ENCODE data around the gene SORCS2. TPM values are rescaled to one million over a fixed set of nuclear protein-coding genes. Genes with fewer than 3 reads are reported as not detected.

Gene SORCS2
- total RNA-seq, 1 donor from 2014 or later, result 5.2 TPM

DNA sequence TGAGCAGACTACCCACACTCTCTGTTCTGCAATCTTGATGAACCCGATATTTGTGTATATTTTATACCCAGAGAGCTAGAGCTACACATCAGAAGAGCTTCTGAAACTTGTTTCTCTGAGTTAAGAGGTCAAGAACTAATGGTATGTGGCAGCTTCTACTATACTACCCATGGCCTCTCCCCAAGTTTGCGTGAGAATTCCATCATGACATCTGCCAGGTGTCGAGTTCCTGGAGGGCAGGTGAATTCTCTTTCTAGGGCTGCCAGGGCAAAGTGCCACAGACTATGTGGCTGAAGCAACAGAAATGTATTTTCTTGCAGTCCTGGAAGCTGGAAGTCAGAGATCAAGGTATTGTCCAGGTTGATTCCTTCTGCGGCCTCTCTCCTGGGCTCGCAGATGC is 4.4 kb downstream of the SORCS2 start:
- H3K9ac ChIP-seq, result no peak overlapping the region
- peaks cover 49% of the 10 kb centered on the region for H3K4me1 Mint-ChIP-seq
- H3K4me1 ChIP-seq, result peaks cover 31% of the 10 kb centered on the region
- H4K20me1 ChIP-seq (ENCODE audit: low read depth), result peaks cover 63% of the 10 kb centered on the region
- peaks cover 22% of the 10 kb centered on the region for H3K27me3 ChIP-seq
- H3K36me3 Mint-ChIP-seq, result no peaks in the 10 kb centered on the region
- TF ChIP-seq, protein P1, sequence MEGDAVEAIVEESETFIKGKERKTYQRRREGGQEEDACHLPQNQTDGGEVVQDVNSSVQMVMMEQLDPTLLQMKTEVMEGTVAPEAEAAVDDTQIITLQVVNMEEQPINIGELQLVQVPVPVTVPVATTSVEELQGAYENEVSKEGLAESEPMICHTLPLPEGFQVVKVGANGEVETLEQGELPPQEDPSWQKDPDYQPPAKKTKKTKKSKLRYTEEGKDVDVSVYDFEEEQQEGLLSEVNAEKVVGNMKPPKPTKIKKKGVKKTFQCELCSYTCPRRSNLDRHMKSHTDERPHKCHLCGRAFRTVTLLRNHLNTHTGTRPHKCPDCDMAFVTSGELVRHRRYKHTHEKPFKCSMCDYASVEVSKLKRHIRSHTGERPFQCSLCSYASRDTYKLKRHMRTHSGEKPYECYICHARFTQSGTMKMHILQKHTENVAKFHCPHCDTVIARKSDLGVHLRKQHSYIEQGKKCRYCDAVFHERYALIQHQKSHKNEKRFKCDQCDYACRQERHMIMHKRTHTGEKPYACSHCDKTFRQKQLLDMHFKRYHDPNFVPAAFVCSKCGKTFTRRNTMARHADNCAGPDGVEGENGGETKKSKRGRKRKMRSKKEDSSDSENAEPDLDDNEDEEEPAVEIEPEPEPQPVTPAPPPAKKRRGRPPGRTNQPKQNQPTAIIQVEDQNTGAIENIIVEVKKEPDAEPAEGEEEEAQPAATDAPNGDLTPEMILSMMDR (IDR thresholded peaks at IDR 0.05), result no peak
- TF ChIP-seq EZH2phosphoT487 (IDR thresholded peaks at IDR 0.05), result no peak
- no peak for TF ChIP-seq EZH2 (IDR thresholded peaks at IDR 0.05)
- DNase-seq (ENCODE audit: low spot score), result no peak
- H3K9me3 Mint-ChIP-seq, result no peaks in the 10 kb centered on the region
- H3F3A ChIP-seq (ENCODE audit: low read depth), result no peaks in the 10 kb centered on the region
- H3K4me3 Mint-ChIP-seq, result no peak overlapping the region
- no peaks in the 10 kb centered on the region for H3K79me2 ChIP-seq (ENCODE audit: low read depth)
- H3K9me3 ChIP-seq (ENCODE audit: low read depth), result no peaks in the 10 kb centered on the region
- no peak overlapping the region for H3K27ac ChIP-seq
- H3K36me3 ChIP-seq, result no peaks in the 10 kb centered on the region
- no peak overlapping the region for H3K4me3 ChIP-seq
- no peak overlapping the region for H3K4me2 ChIP-seq
- H3K27ac Mint-ChIP-seq, result no peak overlapping the region
- no peak overlapping the region for H2AFZ ChIP-seq (replicated peaks)
- peaks cover 26% of the 10 kb centered on the region for H3K27me3 Mint-ChIP-seq (ENCODE audit: insufficient read depth, low read depth)

DNA sequence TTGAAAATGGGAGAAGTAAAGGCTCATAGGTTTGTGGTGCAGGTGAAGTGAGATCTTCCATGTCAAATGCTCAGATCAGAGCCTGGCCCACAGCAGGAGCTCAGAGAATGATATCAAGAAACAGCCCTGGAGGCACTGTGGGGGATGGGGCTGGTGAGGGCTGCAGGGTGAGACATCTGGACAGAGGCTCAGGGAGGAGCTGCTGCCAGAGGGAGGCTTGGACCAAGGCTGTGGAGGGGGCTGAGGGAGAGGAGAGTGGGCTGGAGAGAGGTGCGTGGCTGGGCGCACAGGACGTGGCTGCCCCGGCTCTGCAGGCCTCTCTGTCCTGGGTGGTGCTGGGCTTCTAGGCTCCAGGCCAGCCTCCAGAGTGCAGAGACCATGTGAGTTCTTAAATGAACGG is 5.6 kb downstream of the SORCS2 start:
- Mint-ChIP-seq H3K27ac (no peak overlapping the region), H3K9me3 (no peaks in the 10 kb centered on the region), H3K4me1 (peaks cover 60% of the 10 kb centered on the region), H3K27me3 (ENCODE audit: insufficient read depth, low read depth) (peaks cover 25% of the 10 kb centered on the region), H3K36me3 (no peaks in the 10 kb centered on the region), H3K4me3 (no peak overlapping the region)
- H3K4me2 ChIP-seq, result no peak overlapping the region
- peaks cover 26% of the 10 kb centered on the region for H3K4me1 ChIP-seq
- no peak overlapping the region for H3K4me3 ChIP-seq
- no peak overlapping the region for H3K9ac ChIP-seq
- H3K79me2 ChIP-seq (ENCODE audit: low read depth), result no peaks in the 10 kb centered on the region
- no peaks in the 10 kb centered on the region for H3K9me3 ChIP-seq (ENCODE audit: low read depth)
- TF ChIP-seq, protein P1 (IDR thresholded peaks at IDR 0.05), result no peak
- TF ChIP-seq EZH2phosphoT487 (IDR thresholded peaks at IDR 0.05) (no peak), EZH2 (IDR thresholded peaks at IDR 0.05) (no peak)
- no peaks in the 10 kb centered on the region for H3K36me3 ChIP-seq
- no peak overlapping the region for H3K27ac ChIP-seq
- H2AFZ ChIP-seq (replicated peaks), result no peak overlapping the region
- no peaks in the 10 kb centered on the region for H3F3A ChIP-seq (ENCODE audit: low read depth)
- H3K27me3 ChIP-seq, result peaks cover 15% of the 10 kb centered on the region
- peaks cover 67% of the 10 kb centered on the region for H4K20me1 ChIP-seq (ENCODE audit: low read depth)
- DNase-seq (ENCODE audit: low spot score), result no peak

DNA sequence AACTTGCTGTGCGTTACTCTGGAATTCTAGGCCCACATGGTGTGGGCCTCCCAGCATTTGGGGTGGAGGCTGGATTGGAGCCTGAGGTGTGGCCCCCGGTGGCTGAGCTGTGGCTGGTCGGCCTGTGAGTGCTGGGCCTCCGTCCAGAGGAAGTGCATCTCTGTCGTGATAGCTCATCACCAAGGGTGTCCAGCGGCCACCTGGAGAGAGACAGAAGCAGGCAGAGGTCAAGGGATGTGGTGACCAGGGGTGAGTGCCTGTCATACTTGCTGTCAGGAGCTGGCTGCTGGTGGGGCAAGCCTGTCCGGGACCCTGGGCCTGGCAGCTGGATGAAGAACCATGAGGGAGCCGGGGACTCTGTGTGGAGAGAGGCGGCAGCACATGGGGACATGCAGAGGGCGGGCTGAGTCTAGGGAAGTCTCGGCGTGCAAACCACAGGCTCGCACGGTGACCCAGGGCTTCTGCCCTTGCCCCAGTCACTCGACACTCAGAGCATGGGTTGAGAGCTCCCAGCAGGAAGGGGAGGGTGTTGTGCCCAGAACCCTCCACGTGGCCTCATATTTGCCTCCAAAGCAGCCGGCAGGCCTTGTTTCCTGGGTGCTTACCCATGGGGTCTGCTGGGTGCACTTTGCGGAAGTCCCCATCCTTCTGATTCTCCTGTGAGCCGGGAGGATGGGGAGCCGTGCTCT is 6.2 kb downstream of the SORCS2 start:
- no peak overlapping the region for H3K4me2 ChIP-seq
- no peaks in the 10 kb centered on the region for H3K36me3 Mint-ChIP-seq
- no peak overlapping the region for H3K4me3 Mint-ChIP-seq
- H3K27me3 Mint-ChIP-seq (ENCODE audit: insufficient read depth, low read depth), result peaks cover 21% of the 10 kb centered on the region
- H3K9ac ChIP-seq, result no peak overlapping the region
- no peak for DNase-seq (ENCODE audit: low spot score)
- H3K9me3 Mint-ChIP-seq, result no peaks in the 10 kb centered on the region
- H3K4me1 Mint-ChIP-seq, result peaks cover 61% of the 10 kb centered on the region
- no peaks in the 10 kb centered on the region for H3K79me2 ChIP-seq (ENCODE audit: low read depth)
- H3K36me3 ChIP-seq, result no peaks in the 10 kb centered on the region
- no peaks in the 10 kb centered on the region for H3K9me3 ChIP-seq (ENCODE audit: low read depth)
- peaks cover 63% of the 10 kb centered on the region for H4K20me1 ChIP-seq (ENCODE audit: low read depth)
- H3K4me3 ChIP-seq, result no peak overlapping the region
- H3K27ac Mint-ChIP-seq, result no peak overlapping the region
- H3K27ac ChIP-seq, result no peak overlapping the region
- no peak overlapping the region for H2AFZ ChIP-seq (replicated peaks)
- H3K4me1 ChIP-seq, result peaks cover 21% of the 10 kb centered on the region
- H3F3A ChIP-seq (ENCODE audit: low read depth), result no peaks in the 10 kb centered on the region
- H3K27me3 ChIP-seq, result peaks cover 9% of the 10 kb centered on the region
- TF ChIP-seq EZH2 (IDR thresholded peaks at IDR 0.05) (no peak), EZH2phosphoT487 (IDR thresholded peaks at IDR 0.05) (no peak)
- TF ChIP-seq, protein P1 (IDR thresholded peaks at IDR 0.05), result no peak

Measured in neural progenitor cell (in vitro differentiated cells).